Measurements from ENCODE around the gene OR2A25.

GRCh38 chr7:144074374-144074773 lies 4.8 kb downstream of the OR2A25 start:
- TF ChIP-seq CTCF (IDR thresholded peaks at IDR 0.05; ENCODE audit: poor library complexity, severe bottlenecking) = no peak
- no peak for TF ChIP-seq EP300 (conservative IDR thresholded peaks at IDR 0.05; ENCODE audit: poor library complexity, severe bottlenecking)

All from neural cell (in vitro differentiated cells).